Loucy (cell line): ENCODE measurements around the gene SESN3.
"Not testable (repeated sequence)": the region's sequence is repeated elsewhere in the genome, so short reads cannot be mapped to it uniquely, and the experiment has no call there.

Experiments used
- H2AFZ ChIP-seq: fragments of 200-600 bp; sonication (generic); 2 replicates; pipeline ENCODE4 v1.6.0; 2016; ENCODE audit warnings: antibody characterized with exemption, mild to moderate bottlenecking, low read length, moderate library complexity
- H3F3A ChIP-seq: fragments of 200-600 bp; 2 replicates; pipeline ENCODE4 v1.6.0; 2016; ENCODE audit warnings: antibody characterized with exemption, low read depth, mild to moderate bottlenecking
- H3K27me3 ChIP-seq: fragments of 200-600 bp; sonication (generic); 2 replicates; pipeline ENCODE4 v1.6.1; 2014; ENCODE audit warnings: low read length, mild to moderate bottlenecking; ENCODE audit not compliant: insufficient read depth, poor library complexity, severe bottlenecking
- H3K36me3 ChIP-seq: fragments of 200-600 bp; sonication (generic); 2 replicates; pipeline ENCODE4 v1.6.1; 2016; ENCODE audit warnings: low read length; ENCODE audit not compliant: insufficient read depth
- H3K4me1 ChIP-seq: fragments of 200-600 bp; sonication (generic); 2 replicates; pipeline ENCODE4 v1.5.1; 2014; ENCODE audit warnings: low read length, mild to moderate bottlenecking; ENCODE audit not compliant: insufficient read depth, poor library complexity, severe bottlenecking
- H3K4me2 ChIP-seq: fragments of 200-600 bp; sonication (generic); 2 replicates; pipeline ENCODE4 v1.6.0; 2014; ENCODE audit warnings: antibody characterized with exemption, low read length, low read depth, mild to moderate bottlenecking; ENCODE audit not compliant: poor library complexity, severe bottlenecking
- H3K4me3 ChIP-seq: fragments of 200-600 bp; sonication (generic); 2 replicates; pipeline ENCODE4 v1.5.1; 2014; ENCODE audit warnings: low read length, mild to moderate bottlenecking, mixed read lengths; ENCODE audit not compliant: poor library complexity, severe bottlenecking
- H3K79me2 ChIP-seq: fragments of 200-600 bp; sonication (generic); 2 replicates; pipeline ENCODE4 v1.6.1; 2014; ENCODE audit warnings: low read length; ENCODE audit not compliant: insufficient read depth
- H3K9ac ChIP-seq: fragments of 200-600 bp; sonication (generic); 2 replicates; pipeline ENCODE4 v1.6.0; 2014; ENCODE audit warnings: mild to moderate bottlenecking, low read depth, low read length, moderate library complexity; ENCODE audit not compliant: poor library complexity, severe bottlenecking
- H3K9me2 ChIP-seq: fragments of 200-600 bp; sonication (generic); replicated peaks from 2 replicates; pipeline ENCODE4 v1.6.1; 2016; ENCODE audit warnings: low read depth, low read length, mixed read lengths
- H3K9me3 ChIP-seq: fragments of 200-600 bp; sonication (generic); 2 replicates; pipeline ENCODE4 v1.6.1; 2014; ENCODE audit warnings: mild to moderate bottlenecking, antibody characterized with exemption, low read length, low read depth; ENCODE audit not compliant: insufficient read depth
- H4K20me1 ChIP-seq: fragments of 200-600 bp; sonication (generic); 2 replicates; pipeline ENCODE4 v1.6.0; 2014; ENCODE audit warnings: antibody characterized with exemption, low read length, mild to moderate bottlenecking; ENCODE audit not compliant: insufficient read depth, poor library complexity, severe bottlenecking
- EZH2phosphoT487 ChIP-seq: fragments of 200-600 bp; IDR thresholded peaks from 2 replicates; pipeline ENCODE4 v1.6.1; 2018; ENCODE audit warnings: antibody characterized with exemption, mild to moderate bottlenecking, moderate library complexity, borderline replicate concordance
- TF ChIP-seq, protein P1 (sequence below): fragments of 200-600 bp; sonication (generic); conservative IDR thresholded peaks from 2 replicates; pipeline ENCODE4 v1.5.1; 2014; ENCODE audit warnings: mild to moderate bottlenecking, antibody characterized with exemption, low read length

SESN3 gene

DNA sequence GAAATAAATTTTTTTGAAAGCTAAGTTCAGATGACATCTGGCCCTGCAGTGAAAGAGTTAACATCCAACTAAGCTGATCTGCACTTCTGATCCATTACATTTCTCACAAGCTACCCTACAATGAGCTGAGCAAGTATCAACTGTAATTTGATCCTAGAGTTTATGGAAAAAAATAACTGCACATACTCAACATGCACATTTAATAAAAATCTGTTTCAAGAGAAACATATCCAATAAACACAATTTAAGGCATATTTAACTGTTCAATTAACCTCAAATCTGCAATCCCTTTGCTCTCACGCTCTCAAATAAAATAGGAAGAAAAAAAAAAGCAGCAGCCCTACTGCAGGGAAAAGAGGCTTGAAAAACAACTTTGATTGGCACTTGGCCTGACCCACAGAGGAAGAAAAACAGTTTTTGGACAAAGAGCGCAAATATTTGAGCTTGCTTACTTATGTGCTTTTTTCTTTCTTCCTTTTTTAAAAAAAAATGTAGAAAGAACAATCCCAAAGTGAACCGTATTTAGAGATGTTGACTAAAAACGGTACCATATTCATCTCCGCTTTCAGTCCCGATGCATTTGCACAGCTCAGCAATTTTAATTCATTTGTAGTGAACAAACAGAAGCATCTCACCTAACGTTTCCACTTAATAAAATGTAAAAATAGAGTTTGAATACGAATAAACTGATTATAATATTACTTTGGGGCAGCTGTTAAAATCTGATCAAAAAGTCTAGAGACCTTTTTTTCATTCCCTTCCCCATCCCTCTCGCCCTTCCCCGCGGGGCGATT lies 1.6 kb downstream of the SESN3 start:
- TF ChIP-seq EZH2phosphoT487, result no peak
- TF ChIP-seq, protein P1, sequence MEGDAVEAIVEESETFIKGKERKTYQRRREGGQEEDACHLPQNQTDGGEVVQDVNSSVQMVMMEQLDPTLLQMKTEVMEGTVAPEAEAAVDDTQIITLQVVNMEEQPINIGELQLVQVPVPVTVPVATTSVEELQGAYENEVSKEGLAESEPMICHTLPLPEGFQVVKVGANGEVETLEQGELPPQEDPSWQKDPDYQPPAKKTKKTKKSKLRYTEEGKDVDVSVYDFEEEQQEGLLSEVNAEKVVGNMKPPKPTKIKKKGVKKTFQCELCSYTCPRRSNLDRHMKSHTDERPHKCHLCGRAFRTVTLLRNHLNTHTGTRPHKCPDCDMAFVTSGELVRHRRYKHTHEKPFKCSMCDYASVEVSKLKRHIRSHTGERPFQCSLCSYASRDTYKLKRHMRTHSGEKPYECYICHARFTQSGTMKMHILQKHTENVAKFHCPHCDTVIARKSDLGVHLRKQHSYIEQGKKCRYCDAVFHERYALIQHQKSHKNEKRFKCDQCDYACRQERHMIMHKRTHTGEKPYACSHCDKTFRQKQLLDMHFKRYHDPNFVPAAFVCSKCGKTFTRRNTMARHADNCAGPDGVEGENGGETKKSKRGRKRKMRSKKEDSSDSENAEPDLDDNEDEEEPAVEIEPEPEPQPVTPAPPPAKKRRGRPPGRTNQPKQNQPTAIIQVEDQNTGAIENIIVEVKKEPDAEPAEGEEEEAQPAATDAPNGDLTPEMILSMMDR, result no peak
- no peaks in the 10 kb centered on the region for H3K27me3 ChIP-seq
- H4K20me1 ChIP-seq, result peaks cover 30% of the 10 kb centered on the region
- H3K9ac ChIP-seq, result peak overlapping the region; percentile 82
- H3K9me2 ChIP-seq, result no peaks in the 10 kb centered on the region
- 0 out of 2 replicates have a peak, but pooled peaks cover 4% of the 10 kb centered on the region for H3K9me3 ChIP-seq
- H3K79me2 ChIP-seq, result peaks cover 63% of the 10 kb centered on the region
- H3F3A ChIP-seq, result no peaks in the 10 kb centered on the region
- peak overlapping the region; percentile 98 for H3K4me3 ChIP-seq
- H3K4me2 ChIP-seq, result peak overlapping the region; percentile 73
- H3K36me3 ChIP-seq, result no peaks in the 10 kb centered on the region
- H3K4me1 ChIP-seq, result peaks cover 56% of the 10 kb centered on the region
- no peak overlapping the region for H2AFZ ChIP-seq

- Histone ChIP-seq H3K27me3 (no peaks in the 10 kb centered on the region), H3K4me3 (peak overlapping the region; percentile 98), H3K9me3 (0 out of 2 replicates have a peak, but pooled peaks cover 4% of the 10 kb centered on the region), H3K4me2 (peak overlapping the region; percentile 73), H2AFZ (no peak overlapping the region), H3F3A (no peaks in the 10 kb centered on the region), H3K9ac (peak overlapping the region; percentile 82), H3K36me3 (no peaks in the 10 kb centered on the region), H3K79me2 (peaks cover 74% of the 10 kb centered on the region), H3K9me2 (no peaks in the 10 kb centered on the region), H3K4me1 (peaks cover 60% of the 10 kb centered on the region), H4K20me1 (peaks cover 34% of the 10 kb centered on the region)
- TF ChIP-seq EZH2phosphoT487, result no peak
- TF ChIP-seq, protein P1, result no peak
Observed at GRCh38 chr11:95228081-95228749, 2.8 kb downstream of the SESN3 start.

GRCh38 chr11:95227060-95227459 lies 3.9 kb downstream of the SESN3 start:
- H3K9me3 ChIP-seq, H3F3A ChIP-seq, H3K27me3 ChIP-seq, H3K36me3 ChIP-seq, H2AFZ ChIP-seq, H3K9ac ChIP-seq, H3K9me2 ChIP-seq: not testable (repeated sequence)
- peak overlapping the region; percentile 98 for H3K4me3 ChIP-seq
- H3K79me2 ChIP-seq, result peaks cover 76% of the 10 kb centered on the region
- peak overlapping the region; percentile 73 for H3K4me2 ChIP-seq
- H3K4me1 ChIP-seq, result peaks cover 57% of the 10 kb centered on the region
- peaks cover 37% of the 10 kb centered on the region for H4K20me1 ChIP-seq
